SK-N-SH (cell line): ENCODE results near the gene BIRC7. TPM values are rescaled to one million over a fixed set of nuclear protein-coding genes. Genes with fewer than 3 reads are reported as not detected.
"Not testable (repeated sequence)": the region's sequence is repeated elsewhere in the genome, so short reads cannot be mapped to it uniquely, and the experiment has no call there.

ENCODE experiments used
- CTCF ChIA-PET: fragments of 300-600, 350-600 bp; formaldehyde crosslinking; extraction: SDS; loops from one replicate; lab custom pipeline; 2021; lab: Yijun Ruan, JAX
- POLR2A ChIA-PET: fragments of 350-600 bp; sonication (Branson Sonifier 250); formaldehyde crosslinking; extraction: SDS; loops from one replicate; lab custom pipeline; 2020; ENCODE audit warnings: antibody characterized with exemption, inconsistent platforms; lab: Yijun Ruan, JAX
- DNase-seq: peaks from one replicate; pipeline ENCODE4 v3.0.0; 2012
- H2AFZ ChIP-seq: fragments of 200-600 bp; sonication (generic); 2 replicates; pipeline ENCODE4 v1.8.1; 2016; ENCODE audit warnings: antibody characterized with exemption, mild to moderate bottlenecking, low read depth
- H3F3A ChIP-seq: fragments of 200-600 bp; sonication (generic); replicated peaks from 2 replicates; pipeline ENCODE3; 2016; ENCODE audit warnings: antibody characterized with exemption, mild to moderate bottlenecking; ENCODE audit not compliant: insufficient read depth
- H3K27ac ChIP-seq, 2 experiments: fragments of 200-500 bp in 1 of 2; fragments of 200-600 bp in 1 of 2; sonication (Bioruptor generic) in 1 of 2; sonication (generic), shearing (Covaris generic) in 1 of 2; 2 replicates each; pipeline versions ENCODE4 v1.5.1 to v1.6.1; 2014 to 2016; ENCODE audit warnings: low read depth in 2 of 2, inconsistent platforms in 1 of 2, low read length in 1 of 2, mild to moderate bottlenecking in 1 of 2, mixed read lengths in 1 of 2
- H3K27me3 ChIP-seq: fragments of 200-600 bp; sonication (generic), shearing (Covaris generic); 2 replicates; pipeline ENCODE4 v1.6.1; 2016; ENCODE audit warnings: mixed run types; ENCODE audit not compliant: insufficient read depth
- H3K36me3 ChIP-seq, 2 experiments: fragments of 200-500 bp in 1 of 2; fragments of 200-600 bp in 1 of 2; sonication (Bioruptor generic) in 1 of 2; sonication (generic) in 1 of 2; replicated peaks in 1 of 2; 2 replicates each; pipeline versions ENCODE3 to v1.5.1; 2014 to 2016; ENCODE audit warnings: low read length in 1 of 2, mild to moderate bottlenecking in 1 of 2; ENCODE audit not compliant: insufficient read depth in 2 of 2, control insufficient read depth in 1 of 2
- H3K4me1 ChIP-seq, 2 experiments: fragments of 200-500 bp in 1 of 2; fragments of 200-600 bp in 1 of 2; sonication (Bioruptor generic) in 1 of 2; sonication (generic), shearing (Covaris generic) in 1 of 2; 2 replicates each; pipeline versions ENCODE4 v1.5.1 to v1.6.1; 2014 to 2016; ENCODE audit warnings: low read depth in 1 of 2, low read length in 1 of 2, mixed run types in 1 of 2; ENCODE audit not compliant: insufficient read depth in 2 of 2, control insufficient read depth in 1 of 2
- H3K4me2 ChIP-seq: fragments of 200-600 bp; sonication (generic), shearing (Covaris generic); 2 replicates; pipeline ENCODE4 v1.6.1; 2017; ENCODE audit warnings: mixed run types
- H3K4me3 ChIP-seq, 2 experiments: fragments of 200-500 bp in 1 of 2; fragments of 200-600 bp in 1 of 2; sonication (Bioruptor generic) in 1 of 2; sonication (generic), shearing (Covaris generic) in 1 of 2; 2 replicates each; pipeline versions ENCODE4 v1.5.1 to v1.8.1; 2014 to 2016; ENCODE audit warnings: low read depth in 2 of 2, inconsistent platforms in 1 of 2, low read length in 1 of 2, mild to moderate bottlenecking in 1 of 2, mixed read lengths in 1 of 2, moderate library complexity in 1 of 2
- H3K79me2 ChIP-seq: fragments of 200-600 bp; sonication (generic); 2 replicates; pipeline ENCODE4 v1.8.1; 2017; ENCODE audit warnings: mild to moderate bottlenecking; ENCODE audit not compliant: insufficient read depth
- H3K9ac ChIP-seq: fragments of 200-600 bp; sonication (generic); 2 replicates; pipeline ENCODE4 v1.6.1; 2017; ENCODE audit warnings: mixed run types
- H3K9me2 ChIP-seq: fragments of 200-600 bp; sonication (generic); 2 replicates; pipeline ENCODE4 v1.6.1; 2017; ENCODE audit warnings: mixed run types
- H3K9me3 ChIP-seq: fragments of 200-600 bp; sonication (generic); 2 replicates; pipeline ENCODE4 v1.6.1; 2017; ENCODE audit warnings: mixed run types, mild to moderate bottlenecking, moderate library complexity
- H4K20me1 ChIP-seq: fragments of 200-600 bp; sonication (generic); 2 replicates; pipeline ENCODE4 v1.6.1; 2017; ENCODE audit warnings: mild to moderate bottlenecking, mixed run types; ENCODE audit not compliant: insufficient read depth
- CHD2 ChIP-seq: fragments of 150-350 bp; IDR thresholded peaks from 2 replicates; pipeline ENCODE4 v1.6.1; 2018; ENCODE audit warnings: low read length; ENCODE audit not compliant: partially characterized antibody
- CTCF ChIP-seq: fragments of 200-600 bp; sonication (generic); IDR thresholded peaks from 2 replicates; pipeline ENCODE4 v1.6.1; 2017; ENCODE audit warnings: antibody characterized with exemption, mild to moderate bottlenecking, moderate library complexity
- ELF1 ChIP-seq: IDR thresholded peaks from 2 replicates; pipeline ENCODE4 v1.4.0; 2012
- FOSL2 ChIP-seq: IDR thresholded peaks from 2 replicates; pipeline ENCODE4 v1.4.0; 2012; ENCODE audit warnings: low read depth, mild to moderate bottlenecking, moderate library complexity, borderline replicate concordance
- FOXJ3 ChIP-seq: sonication (generic); formaldehyde crosslinking; IDR thresholded peaks from 2 replicates; pipeline ENCODE4 v1.5.1; 2020; ENCODE audit warnings: mild to moderate bottlenecking, missing genetic modification reagents
- GABPA ChIP-seq: IDR thresholded peaks from 2 replicates; pipeline ENCODE4 v1.4.0; 2012; ENCODE audit warnings: low read depth, mild to moderate bottlenecking
- GATA2 ChIP-seq: sonication (generic); formaldehyde crosslinking; IDR thresholded peaks from 2 replicates; pipeline ENCODE4 v1.5.0; 2020; ENCODE audit warnings: mild to moderate bottlenecking, missing genetic modification reagents
- MEF2A ChIP-seq: IDR thresholded peaks from 2 replicates; pipeline ENCODE4 v1.4.0; 2012; ENCODE audit warnings: low read depth, borderline replicate concordance
- POLR2AphosphoS5 ChIP-seq: IDR thresholded peaks from 2 replicates; pipeline ENCODE4 v1.6.1; 2012; ENCODE audit warnings: low read depth, low read length
- RCOR1 ChIP-seq: fragments of 150-350 bp; IDR thresholded peaks from 2 replicates; pipeline ENCODE4 v1.6.1; 2017; ENCODE audit warnings: antibody characterized with exemption, low read length
- RFX5 ChIP-seq: IDR thresholded peaks from 2 replicates; pipeline ENCODE4 v1.6.1; 2012; ENCODE audit warnings: mild to moderate bottlenecking, improper control_type of control experiment, low read length
- SMC3 ChIP-seq: IDR thresholded peaks from 2 replicates; pipeline ENCODE4 v1.6.1; 2012; ENCODE audit warnings: low read depth, low read length, improper control_type of control experiment
- TCF12 ChIP-seq: IDR thresholded peaks from 2 replicates; pipeline ENCODE4 v1.4.0; 2012
- TEAD4 ChIP-seq: IDR thresholded peaks from 2 replicates; pipeline ENCODE4 v1.4.0; 2012; ENCODE audit warnings: mild to moderate bottlenecking, borderline replicate concordance; ENCODE audit not compliant: insufficient read depth
- WGBS: methylation state at CpG from one replicate; pipeline ENCODE4 v1.1.6; 2017; ENCODE audit warnings: low lambda C conversion rate; 5-methylcytosine and 5-hydroxymethylcytosine counted together
- polyA plus RNA-seq, 3 experiments: library from polyadenylated mRNA; depleted of rRNA; stranded (reverse); fragments of >200 nt; gene quantifications; 2 replicates each; pipeline ENCODE4 v1.2.3, GENCODE V29; 2012
- TF ChIP-seq, protein P1 (sequence below): IDR thresholded peaks from 2 replicates; pipeline ENCODE4; 2012

BIRC7 gene
- polyA plus RNA-seq, 1 of the 3 experiments (the other 2 are of a cell fraction) = not detected

DNA sequence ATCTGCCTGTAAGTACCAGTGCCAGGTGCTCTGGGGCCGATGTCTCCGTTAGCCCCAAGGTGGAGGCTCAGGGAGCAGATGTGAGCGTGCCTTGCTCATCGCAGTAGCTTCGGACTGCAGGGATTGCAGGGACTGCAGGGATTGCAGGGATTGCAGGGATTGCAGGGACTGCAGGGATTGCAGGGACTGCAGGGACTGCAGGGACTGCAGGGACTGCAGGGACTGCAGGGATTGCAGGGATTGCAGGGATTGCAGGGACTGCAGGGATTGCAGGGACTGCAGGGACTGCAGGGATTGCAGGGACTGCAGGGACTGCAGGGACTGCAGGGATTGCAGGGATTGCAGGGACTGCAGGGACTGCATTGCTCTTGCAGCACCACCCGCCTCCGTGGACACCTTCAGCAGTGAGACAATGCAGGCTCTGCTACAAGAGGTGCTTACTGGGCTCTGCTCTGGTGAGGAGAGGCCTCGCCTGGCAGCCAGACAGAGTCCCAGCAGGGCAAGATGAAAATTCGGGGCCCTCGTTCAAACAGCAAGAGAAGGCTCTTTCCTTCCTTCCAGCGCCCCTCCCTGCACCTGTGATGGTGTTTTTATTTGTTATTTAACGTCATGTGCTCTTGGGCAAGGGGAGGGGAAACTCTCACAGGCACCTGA, 14.2 kb upstream of the BIRC7 start:
- WGBS = 47% methylated on average over 7 of the region's 12 CpGs
- not testable (repeated sequence) for H2AFZ ChIP-seq
- CTCF ChIA-PET = interaction anchor here (1.2 to 2.1 kb wide), 3 partner anchors 30 to 161 kb away, joined by 4 to 7 read pairs (median 5); no protein-coding TSS in a partner anchor

DNA sequence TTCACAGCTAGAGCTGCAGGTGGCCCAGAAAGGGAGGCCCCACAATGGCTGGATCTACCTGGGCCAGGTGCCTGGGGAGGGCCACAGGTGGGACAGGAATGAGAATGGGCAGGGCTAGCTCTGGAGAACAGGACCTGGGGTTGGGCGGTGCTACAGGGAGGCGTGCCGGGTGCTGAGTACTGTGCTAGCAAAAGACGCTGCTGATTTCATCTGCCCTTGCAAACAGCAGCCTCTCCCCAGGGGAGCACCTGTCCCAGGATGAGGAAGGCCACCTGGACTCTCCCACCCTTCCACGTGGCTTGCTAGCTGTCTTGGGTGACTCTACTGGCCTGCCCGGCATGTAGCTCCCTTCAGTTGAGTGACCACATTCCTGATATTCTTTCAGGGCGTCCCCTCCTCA, 13.2 kb upstream of the BIRC7 start:
- Histone ChIP-seq H3F3A (no peaks in the 10 kb centered on the region), H4K20me1 (no peaks in the 10 kb centered on the region), H3K4me2 (no peak overlapping the region), H3K4me3 (no peak overlapping the region), H3K27me3 (0 out of 2 replicates have a peak, but pooled peaks cover 6% of the 10 kb centered on the region), H3K9ac (no peak overlapping the region), H3K79me2 (no peaks in the 10 kb centered on the region), H2AFZ (no peak overlapping the region), H3K36me3 (no peaks in the 10 kb centered on the region), H3K9me3 (no peaks in the 10 kb centered on the region), H3K27ac (no peak overlapping the region), H3K9me2 (no peaks in the 10 kb centered on the region), H3K4me1 (peaks cover 0 to 21% of the 10 kb centered on the region in 2 experiments; a peak in 1 of 4 replicates)
- CTCF ChIA-PET = interaction anchor here (0.8 to 5.2 kb wide), 28 partner anchors 9 to 258 kb away, joined by 3 to 168 read pairs (median 9); partner anchors contain the start of genes BIRC7, COL20A1, NKAIN4 and YTHDF1
- WGBS = 44% methylated on average over 6 of the region's 7 CpGs
- TF ChIP-seq CHD2 (no peak), SMC3 (no peak), TEAD4 (no peak), RCOR1 (no peak), RFX5 (no peak), GATA2 (no peak), ELF1 (no peak), FOSL2 (no peak), TCF12 (no peak), POLR2AphosphoS5 (no peak), GABPA (no peak), FOXJ3 (no peak), CTCF (no peak), MEF2A (no peak)
- TF ChIP-seq, protein P1, sequence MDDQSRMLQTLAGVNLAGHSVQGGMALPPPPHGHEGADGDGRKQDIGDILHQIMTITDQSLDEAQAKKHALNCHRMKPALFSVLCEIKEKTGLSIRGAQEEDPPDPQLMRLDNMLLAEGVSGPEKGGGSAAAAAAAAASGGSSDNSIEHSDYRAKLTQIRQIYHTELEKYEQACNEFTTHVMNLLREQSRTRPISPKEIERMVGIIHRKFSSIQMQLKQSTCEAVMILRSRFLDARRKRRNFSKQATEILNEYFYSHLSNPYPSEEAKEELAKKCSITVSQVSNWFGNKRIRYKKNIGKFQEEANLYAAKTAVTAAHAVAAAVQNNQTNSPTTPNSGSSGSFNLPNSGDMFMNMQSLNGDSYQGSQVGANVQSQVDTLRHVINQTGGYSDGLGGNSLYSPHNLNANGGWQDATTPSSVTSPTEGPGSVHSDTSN = no peak
- no peak for DNase-seq
- POLR2A ChIA-PET = no interaction called here

More for the DNA sequence above, 14.2 kb upstream of the BIRC7 start:
- H3K9me3 ChIP-seq, H3F3A ChIP-seq, H3K4me3 ChIP-seq, H3K9me2 ChIP-seq, POLR2A ChIA-PET, H3K27me3 ChIP-seq, H3K36me3 ChIP-seq, H3K4me2 ChIP-seq, H3K27ac ChIP-seq, DNase-seq, H4K20me1 ChIP-seq, H3K9ac ChIP-seq, H3K79me2 ChIP-seq: not testable (repeated sequence)
- peaks cover 0 to 31% of the 10 kb centered on the region in 2 experiments; a peak in 2 of 4 replicates for H3K4me1 ChIP-seq
